ENCODE data around the gene ABCE1. TPM values are rescaled to one million over a fixed set of nuclear protein-coding genes. Genes with fewer than 3 reads are reported as not detected.
A peak's percentile ranks its signal among the peaks of the same experiment; 100 is the strongest.

ABCE1 gene
- total RNA-seq, 4 donors from 2014 or later, result 42.9 to 79.3 (median 62.5) TPM

DNA sequence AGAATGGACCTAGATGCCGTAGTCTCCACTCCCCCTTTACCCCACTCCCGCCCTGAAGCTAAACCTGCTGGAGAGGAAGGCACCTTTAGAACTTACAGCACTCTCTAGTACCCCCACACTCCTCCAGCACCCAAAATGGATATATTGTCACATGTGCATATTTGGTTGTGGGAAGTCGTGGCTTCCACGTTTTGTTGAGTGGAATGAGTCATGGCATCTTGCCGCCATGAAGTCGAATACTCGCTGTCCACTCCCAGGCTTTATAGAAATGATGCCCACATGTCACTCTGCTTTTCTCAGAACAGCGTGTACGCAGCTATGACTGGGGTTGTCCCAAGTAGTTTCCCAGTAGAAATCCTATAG, 545 bp downstream of the ABCE1 start:
- peaks cover 0 to 8% (median 0%) of the 10 kb centered on the region in 3 donors for H3K9me3 ChIP-seq
- ATAC-seq (peak; percentile 56 to 66), DNase-seq (peak; percentile 12 to 31)
- intact Hi-C loops (cut with DNase I; ENCODE audit: low total_unique reads) (loop anchor here (2.0 to 10.0 kb wide), 4 partner anchors 82 to 1584 kb away; partner anchors contain the start of genes MMAA, OTUD4 and SMARCA5), in situ Hi-C loops (cut with MboI; ENCODE audit: low sequenced_read_pairs in 4 of 4) (no loop called here)
- peak overlapping the region; percentile 83 to 90 (median 86) for H3K4me3 ChIP-seq
- no peak for TF ChIP-seq POLR2A (IDR thresholded peaks at IDR 0.05)
- TF ChIP-seq, protein P1, sequence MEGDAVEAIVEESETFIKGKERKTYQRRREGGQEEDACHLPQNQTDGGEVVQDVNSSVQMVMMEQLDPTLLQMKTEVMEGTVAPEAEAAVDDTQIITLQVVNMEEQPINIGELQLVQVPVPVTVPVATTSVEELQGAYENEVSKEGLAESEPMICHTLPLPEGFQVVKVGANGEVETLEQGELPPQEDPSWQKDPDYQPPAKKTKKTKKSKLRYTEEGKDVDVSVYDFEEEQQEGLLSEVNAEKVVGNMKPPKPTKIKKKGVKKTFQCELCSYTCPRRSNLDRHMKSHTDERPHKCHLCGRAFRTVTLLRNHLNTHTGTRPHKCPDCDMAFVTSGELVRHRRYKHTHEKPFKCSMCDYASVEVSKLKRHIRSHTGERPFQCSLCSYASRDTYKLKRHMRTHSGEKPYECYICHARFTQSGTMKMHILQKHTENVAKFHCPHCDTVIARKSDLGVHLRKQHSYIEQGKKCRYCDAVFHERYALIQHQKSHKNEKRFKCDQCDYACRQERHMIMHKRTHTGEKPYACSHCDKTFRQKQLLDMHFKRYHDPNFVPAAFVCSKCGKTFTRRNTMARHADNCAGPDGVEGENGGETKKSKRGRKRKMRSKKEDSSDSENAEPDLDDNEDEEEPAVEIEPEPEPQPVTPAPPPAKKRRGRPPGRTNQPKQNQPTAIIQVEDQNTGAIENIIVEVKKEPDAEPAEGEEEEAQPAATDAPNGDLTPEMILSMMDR (IDR thresholded peaks at IDR 0.05 in 4 of 5, conservative IDR thresholded peaks at IDR 0.05 in 1 of 5), result no peak
- H3K36me3 ChIP-seq, result peaks cover 2 to 21% of the 10 kb centered on the region in 2 donors
- H3K4me1 ChIP-seq, result peaks cover 33 to 43% of the 10 kb centered on the region in 2 donors
- no peaks in the 10 kb centered on the region for H3K27me3 ChIP-seq
- peak overlapping the region; percentile 91 to 96 (median 94) for H3K27ac ChIP-seq

DNA sequence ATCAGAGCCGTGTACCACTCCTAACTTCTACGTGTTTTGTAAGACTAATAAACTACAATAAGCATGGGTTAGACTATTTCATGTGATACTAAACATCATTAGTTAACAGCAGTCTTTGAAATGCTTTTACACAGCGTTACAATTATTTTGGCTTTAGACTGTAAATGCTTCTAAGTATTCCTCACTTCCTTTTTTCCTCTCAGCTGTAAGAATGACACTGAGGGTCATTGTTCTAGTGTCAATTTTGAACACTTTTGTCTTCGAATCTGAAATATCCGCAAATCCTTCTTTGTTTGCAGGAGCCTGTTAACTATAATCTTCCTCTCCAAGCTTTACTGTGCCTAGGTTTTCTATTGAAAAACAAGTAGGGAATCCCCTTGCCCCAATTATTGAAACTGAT, 1.5 kb downstream of the ABCE1 start:
- peaks cover 33 to 43% of the 10 kb centered on the region in 2 donors for H3K4me1 ChIP-seq
- H3K4me3 ChIP-seq, result peak overlapping the region; percentile 83 to 90 (median 86)
- DNase-seq (no peak), ATAC-seq (no peak)
- no peaks in the 10 kb centered on the region for H3K9me3 ChIP-seq
- no peak for TF ChIP-seq POLR2A (IDR thresholded peaks at IDR 0.05)
- TF ChIP-seq, protein P1 (IDR thresholded peaks at IDR 0.05 in 4 of 5, conservative IDR thresholded peaks at IDR 0.05 in 1 of 5), result no peak
- H3K36me3 ChIP-seq, result peaks cover 2 to 14% of the 10 kb centered on the region in 2 donors
- in situ Hi-C loops (cut with MboI; ENCODE audit: low sequenced_read_pairs in 4 of 4) (loop anchor here in 2 of 4 donors (10.0 to 25.0 kb wide), 2 partner anchors 55 to 1562 kb away; no protein-coding TSS in a partner anchor), intact Hi-C loops (cut with DNase I; ENCODE audit: low total_unique reads) (loop anchor here (2.0 to 10.0 kb wide), 4 partner anchors 81 to 1585 kb away; partner anchors contain the start of genes MMAA, OTUD4 and SMARCA5)
- H3K27me3 ChIP-seq, result no peaks in the 10 kb centered on the region
- peak overlapping the region in 3 of 4 donors; percentile 91 to 94 (median 94) for H3K27ac ChIP-seq

DNA sequence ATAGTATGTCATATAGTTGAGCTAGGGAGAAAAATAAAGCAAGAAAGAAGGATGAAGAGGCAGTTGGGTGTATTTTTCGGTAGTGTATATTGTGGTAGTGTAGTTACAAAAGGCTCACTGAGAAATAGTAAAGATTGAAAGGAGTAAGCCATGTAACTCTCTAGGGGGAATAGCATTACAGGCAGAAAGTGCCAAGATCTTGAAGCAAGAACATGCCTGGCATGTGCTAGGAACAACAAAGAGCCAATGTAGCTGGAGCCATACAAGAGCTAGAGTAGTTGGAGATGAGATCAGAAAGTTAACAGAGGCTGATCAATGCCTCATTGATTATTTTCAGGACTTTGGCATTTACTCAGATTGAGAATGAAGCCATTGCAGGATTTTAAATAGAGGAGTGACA, 3.0 kb downstream of the ABCE1 start:
- in situ Hi-C loops (cut with MboI; ENCODE audit: low sequenced_read_pairs in 4 of 4) (loop anchor here in 2 of 4 donors (10.0 to 25.0 kb wide), 2 partner anchors 54 to 1564 kb away; no protein-coding TSS in a partner anchor), intact Hi-C loops (cut with DNase I; ENCODE audit: low total_unique reads) (no loop called here)
- DNase-seq, result no peak
- no peak overlapping the region for H3K27ac ChIP-seq
- H3K4me3 ChIP-seq, result no peak overlapping the region
- peaks cover 33 to 43% of the 10 kb centered on the region in 2 donors for H3K4me1 ChIP-seq
- H3K27me3 ChIP-seq, result no peaks in the 10 kb centered on the region
- no peak for ATAC-seq
- TF ChIP-seq, protein P1 (IDR thresholded peaks at IDR 0.05 in 4 of 5, conservative IDR thresholded peaks at IDR 0.05 in 1 of 5), result no peak
- peaks cover 0 to 18% of the 10 kb centered on the region in 2 donors for H3K36me3 ChIP-seq
- H3K9me3 ChIP-seq, result no peaks in the 10 kb centered on the region

DNA sequence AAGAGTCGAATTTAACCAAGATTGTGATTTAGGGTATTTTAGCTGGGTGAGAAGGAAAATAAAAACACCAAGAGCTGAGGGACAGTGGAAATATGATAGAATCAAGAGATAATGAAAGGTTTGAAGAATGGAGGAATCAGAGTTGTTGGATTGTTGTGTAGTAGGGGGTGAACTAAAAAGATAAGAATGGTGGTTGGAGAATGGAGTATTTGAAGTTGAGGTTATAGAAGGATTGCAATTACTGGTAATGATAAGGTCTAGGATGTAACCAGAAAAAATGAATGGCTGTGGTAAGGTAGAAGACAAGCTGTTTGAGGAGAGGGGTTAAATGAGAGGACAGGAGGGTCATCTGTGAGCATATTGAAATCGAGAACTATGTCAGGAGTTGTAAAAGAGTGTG, 4.5 kb downstream of the ABCE1 start:
- Histone ChIP-seq H3K27me3 (no peaks in the 10 kb centered on the region), H3K4me3 (no peak overlapping the region), H3K27ac (no peak overlapping the region), H3K9me3 (no peaks in the 10 kb centered on the region), H3K4me1 (peaks cover 22 to 38% of the 10 kb centered on the region in 2 donors), H3K36me3 (peaks cover 0 to 33% of the 10 kb centered on the region in 2 donors)
- in situ Hi-C loops (cut with MboI; ENCODE audit: low sequenced_read_pairs in 4 of 4) (loop anchor here in 2 of 4 donors (10.0 to 25.0 kb wide), 2 partner anchors 52 to 1565 kb away; no protein-coding TSS in a partner anchor), intact Hi-C loops (cut with DNase I; ENCODE audit: low total_unique reads) (no loop called here)
- DNase-seq (no peak), ATAC-seq (no peak)
- no peak for TF ChIP-seq POLR2A (IDR thresholded peaks at IDR 0.05)
- TF ChIP-seq, protein P1 (IDR thresholded peaks at IDR 0.05 in 4 of 5, conservative IDR thresholded peaks at IDR 0.05 in 1 of 5), result no peak

Measured in gastrocnemius medialis (tissue), 4 donors.